DOHH2 (cell line): ENCODE data around the gene CCN2.

Experiments used
- EZH2phosphoT487 ChIP-seq: fragments of 200-600 bp; sonication (generic); IDR thresholded peaks from 2 replicates; pipeline ENCODE4 v1.6.1; 2017; ENCODE audit warnings: borderline replicate concordance, mild to moderate bottlenecking, antibody characterized with exemption, low read length, moderate library complexity, mixed read lengths
- TF ChIP-seq, protein P1 (sequence below): fragments of 200-600 bp; sonication (generic); IDR thresholded peaks from one replicate; pipeline ENCODE4 v1.5.1; 2014; ENCODE audit warnings: antibody characterized with exemption, mild to moderate bottlenecking, low read depth, low read length; ENCODE audit not compliant: poor library complexity, severe bottlenecking

DNA sequence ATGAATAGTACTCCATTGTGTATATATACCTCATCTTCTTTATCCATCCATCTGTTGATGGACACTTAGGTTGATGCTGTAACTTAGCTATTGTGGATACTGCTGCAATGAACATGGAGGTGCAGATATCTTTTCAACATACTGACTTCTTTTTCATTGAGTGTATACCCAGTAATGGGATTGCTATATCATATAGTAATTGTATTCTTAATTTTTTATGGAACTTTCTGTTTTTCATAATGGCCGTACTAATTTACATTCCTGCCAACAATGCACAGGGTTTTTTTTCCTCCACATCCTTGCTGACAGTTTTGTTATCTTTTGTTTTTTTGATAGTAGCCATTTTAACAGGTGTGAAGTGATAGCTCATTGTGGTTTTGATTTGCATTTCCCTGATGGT is 5.2 kb downstream of the CCN2 start:
- TF ChIP-seq, protein P1, sequence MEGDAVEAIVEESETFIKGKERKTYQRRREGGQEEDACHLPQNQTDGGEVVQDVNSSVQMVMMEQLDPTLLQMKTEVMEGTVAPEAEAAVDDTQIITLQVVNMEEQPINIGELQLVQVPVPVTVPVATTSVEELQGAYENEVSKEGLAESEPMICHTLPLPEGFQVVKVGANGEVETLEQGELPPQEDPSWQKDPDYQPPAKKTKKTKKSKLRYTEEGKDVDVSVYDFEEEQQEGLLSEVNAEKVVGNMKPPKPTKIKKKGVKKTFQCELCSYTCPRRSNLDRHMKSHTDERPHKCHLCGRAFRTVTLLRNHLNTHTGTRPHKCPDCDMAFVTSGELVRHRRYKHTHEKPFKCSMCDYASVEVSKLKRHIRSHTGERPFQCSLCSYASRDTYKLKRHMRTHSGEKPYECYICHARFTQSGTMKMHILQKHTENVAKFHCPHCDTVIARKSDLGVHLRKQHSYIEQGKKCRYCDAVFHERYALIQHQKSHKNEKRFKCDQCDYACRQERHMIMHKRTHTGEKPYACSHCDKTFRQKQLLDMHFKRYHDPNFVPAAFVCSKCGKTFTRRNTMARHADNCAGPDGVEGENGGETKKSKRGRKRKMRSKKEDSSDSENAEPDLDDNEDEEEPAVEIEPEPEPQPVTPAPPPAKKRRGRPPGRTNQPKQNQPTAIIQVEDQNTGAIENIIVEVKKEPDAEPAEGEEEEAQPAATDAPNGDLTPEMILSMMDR = no peak
- no peak for TF ChIP-seq EZH2phosphoT487
